Smooth muscle cell (in vitro differentiated cells): ENCODE measurements around the gene IFT57. TPM values are rescaled to one million over a fixed set of nuclear protein-coding genes. Genes with fewer than 3 reads are reported as not detected.

Experiments used
- DNase-seq: peaks from one replicate; lab custom pipeline; 2025; ENCODE audit not compliant: unreplicated experiment; lab: John Stamatoyannopoulos, UW
- H2AFZ ChIP-seq: fragments of 200-600 bp; sonication (generic); 2 replicates; pipeline ENCODE4 v1.6.0; 2016; ENCODE audit warnings: antibody characterized with exemption, low read depth, mild to moderate bottlenecking
- H3F3A ChIP-seq: fragments of 200-600 bp; sonication (generic); 2 replicates; pipeline ENCODE4 v1.6.0; 2017; ENCODE audit warnings: antibody characterized with exemption, low read depth
- H3K27ac ChIP-seq: fragments of 200-600 bp; sonication (generic); 2 replicates; pipeline ENCODE4 v1.5.1; 2016; ENCODE audit warnings: low read depth, mild to moderate bottlenecking
- H3K27me3 ChIP-seq: fragments of 200-600 bp; sonication (generic); 2 replicates; pipeline ENCODE4 v1.6.1; 2016; ENCODE audit warnings: low read depth, mild to moderate bottlenecking
- H3K36me3 ChIP-seq: fragments of 200-600 bp; sonication (generic); 2 replicates; pipeline ENCODE4 v1.5.1; 2016; ENCODE audit warnings: low read depth
- H3K4me1 ChIP-seq: fragments of 200-600 bp; sonication (generic); 2 replicates; pipeline ENCODE4 v1.5.1; 2016; ENCODE audit warnings: low read depth
- H3K4me2 ChIP-seq: fragments of 200-600 bp; sonication (generic); 2 replicates; pipeline ENCODE4 v1.6.0; 2016; ENCODE audit warnings: mild to moderate bottlenecking
- H3K4me3 ChIP-seq: fragments of 200-600 bp; sonication (generic); 2 replicates; pipeline ENCODE4 v1.5.1; 2016; ENCODE audit warnings: mild to moderate bottlenecking
- H3K79me2 ChIP-seq: fragments of 200-600 bp; sonication (generic); 2 replicates; pipeline ENCODE4 v1.6.0; 2016; ENCODE audit warnings: low read depth, mild to moderate bottlenecking
- H3K9ac ChIP-seq: fragments of 200-600 bp; sonication (generic); 2 replicates; pipeline ENCODE4 v1.6.0; 2016; ENCODE audit warnings: low read depth
- H3K9me3 ChIP-seq: fragments of 200-600 bp; sonication (generic); replicated peaks from 2 replicates; pipeline ENCODE4 v1.5.1; 2016; ENCODE audit warnings: low read depth
- H4K20me1 ChIP-seq: fragments of 200-600 bp; sonication (generic); 2 replicates; pipeline ENCODE4 v1.6.0; 2016; ENCODE audit warnings: low read depth
- CTCF ChIP-seq: fragments of 200-600 bp; sonication (generic); IDR thresholded peaks from 2 replicates; pipeline ENCODE4 v1.5.1; 2017; ENCODE audit warnings: borderline replicate concordance, mild to moderate bottlenecking, antibody characterized with exemption; ENCODE audit not compliant: insufficient read depth, poor library complexity, severe bottlenecking
- WGBS: methylation state at CpG from one replicate; pipeline ENCODE4 v1.1.7; 2016; ENCODE audit warnings: low lambda C conversion rate; 5-methylcytosine and 5-hydroxymethylcytosine counted together
- polyA plus RNA-seq: library from polyadenylated mRNA; unstranded; fragments of >200 nt; fragmentation: Nextera tagmentation; extraction: Ambion mirVana; gene quantifications from 2 replicates; pipeline ENCODE4 v1.2.1, GENCODE V29; 2016
- total RNA-seq: library from RNA; depleted of rRNA; stranded (reverse); fragments of >200 nt; gene quantifications from 2 replicates; pipeline ENCODE4 v1.2.3, GENCODE V29; 2014

The IFT57 gene
- total and polyA plus RNA-seq, 2 experiments from 2014 or later = 24.5 to 42.0 TPM

- TF ChIP-seq CTCF = no peak
- Histone ChIP-seq H3K4me3 (no peak overlapping the region), H3K27me3 (no peaks in the 10 kb centered on the region), H4K20me1 (no peaks in the 10 kb centered on the region), H3K79me2 (no peaks in the 10 kb centered on the region), H3K4me1 (no peaks in the 10 kb centered on the region), H3K9ac (no peak overlapping the region), H3K9me3 (no peaks in the 10 kb centered on the region), H3F3A (no peaks in the 10 kb centered on the region), H3K36me3 (peaks cover 8% of the 10 kb centered on the region), H2AFZ (no peak overlapping the region), H3K27ac (no peak overlapping the region), H3K4me2 (no peak overlapping the region)
- 98% methylated on average over 3 of the region's 3 CpGs for WGBS
- DNase-seq = no peak
Measured at GRCh38 chr3:108209579-108209978, 12.6 kb downstream of the IFT57 start.

- Histone ChIP-seq H3K79me2 (no peaks in the 10 kb centered on the region), H3K27ac (no peak overlapping the region), H3K4me2 (no peak overlapping the region), H3K9ac (no peak overlapping the region), H2AFZ (no peak overlapping the region), H4K20me1 (no peaks in the 10 kb centered on the region), H3K9me3 (no peaks in the 10 kb centered on the region), H3K27me3 (no peaks in the 10 kb centered on the region), H3F3A (no peaks in the 10 kb centered on the region), H3K36me3 (peaks cover 8% of the 10 kb centered on the region), H3K4me1 (no peaks in the 10 kb centered on the region), H3K4me3 (no peak overlapping the region)
- no peak for DNase-seq
- no peak for TF ChIP-seq CTCF
- 97% methylated on average over 1 of the region's 1 CpG for WGBS
Measured at GRCh38 chr3:108208831-108209230, 13.4 kb downstream of the IFT57 start.

GRCh38 chr3:108202834-108203233, 19.4 kb downstream of the IFT57 start:
- no peak overlapping the region for H3K4me3 ChIP-seq
- TF ChIP-seq CTCF = no peak
- no peaks in the 10 kb centered on the region for H3F3A ChIP-seq
- no peaks in the 10 kb centered on the region for H3K4me1 ChIP-seq
- no peak for DNase-seq
- H3K4me2 ChIP-seq = no peak overlapping the region
- WGBS = 86% methylated on average over 2 of the region's 2 CpGs
- H3K79me2 ChIP-seq = no peaks in the 10 kb centered on the region
- no peaks in the 10 kb centered on the region for H4K20me1 ChIP-seq
- H3K27ac ChIP-seq = no peak overlapping the region
- peaks cover 3% of the 10 kb centered on the region for H3K36me3 ChIP-seq
- H3K9ac ChIP-seq = no peak overlapping the region
- no peaks in the 10 kb centered on the region for H3K27me3 ChIP-seq
- H2AFZ ChIP-seq = no peak overlapping the region
- H3K9me3 ChIP-seq = no peaks in the 10 kb centered on the region

GRCh38 chr3:108202080-108202479, 20.1 kb downstream of the IFT57 start:
- H2AFZ ChIP-seq = no peak overlapping the region
- no peak for TF ChIP-seq CTCF
- no peak for DNase-seq
- no peaks in the 10 kb centered on the region for H3K36me3 ChIP-seq
- H3K27me3 ChIP-seq = no peaks in the 10 kb centered on the region
- WGBS = 83% methylated on average over 4 of the region's 4 CpGs
- no peaks in the 10 kb centered on the region for H4K20me1 ChIP-seq
- no peaks in the 10 kb centered on the region for H3F3A ChIP-seq
- H3K79me2 ChIP-seq = no peaks in the 10 kb centered on the region
- H3K4me3 ChIP-seq = no peak overlapping the region
- H3K4me1 ChIP-seq = no peaks in the 10 kb centered on the region
- no peak overlapping the region for H3K4me2 ChIP-seq
- no peak overlapping the region for H3K27ac ChIP-seq
- no peak overlapping the region for H3K9ac ChIP-seq
- H3K9me3 ChIP-seq = no peaks in the 10 kb centered on the region
